HG03097 (cell line): ENCODE results near the gene ENO4.

Experiments
- ATAC-seq: cut with Tn5 transposase; IDR thresholded peaks from one replicate; pipeline ENCODE4 v1.9.1; 2021; ENCODE audit not compliant: unreplicated experiment, low FRiP score

ENO4 gene

DNA sequence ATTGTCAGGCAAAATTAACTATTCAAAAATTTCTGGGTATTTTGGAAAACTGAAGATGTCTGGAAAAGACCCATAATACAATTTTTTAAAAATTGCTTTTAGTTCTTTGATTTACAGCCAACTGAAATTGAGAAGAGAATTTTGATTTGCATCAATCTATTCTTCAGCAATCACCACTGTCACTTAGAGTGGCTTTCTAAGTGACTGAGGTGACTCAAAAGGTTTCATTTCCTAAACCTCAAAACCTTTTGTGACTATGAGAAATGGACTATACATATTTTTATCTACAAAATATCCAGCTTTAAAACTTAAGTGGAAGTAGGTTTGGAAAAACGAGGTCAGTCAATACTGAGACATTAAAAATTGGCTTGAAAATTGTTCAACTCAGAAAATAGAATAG, 60.0 kb downstream of the ENO4 start:
- no peak for ATAC-seq

DNA sequence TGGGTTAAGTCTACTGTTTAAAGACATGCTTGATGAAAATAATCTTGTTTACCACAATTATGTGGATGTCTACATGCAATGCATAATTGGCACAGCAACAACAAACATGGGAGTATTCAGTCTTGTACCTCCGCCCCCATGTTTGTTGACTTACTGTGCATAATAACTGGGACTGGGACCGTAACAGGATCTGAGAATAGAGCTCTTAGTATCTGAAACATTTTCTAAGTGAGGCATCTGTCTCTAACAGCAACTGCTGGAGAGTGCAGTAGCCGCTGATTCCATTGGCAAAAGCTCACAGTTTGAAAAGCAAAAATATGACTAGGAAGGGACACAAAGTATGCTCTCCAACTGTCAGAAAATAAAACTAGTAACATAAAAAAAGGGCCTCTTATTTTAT, 61.6 kb downstream of the ENO4 start:
- ATAC-seq: no peak

DNA sequence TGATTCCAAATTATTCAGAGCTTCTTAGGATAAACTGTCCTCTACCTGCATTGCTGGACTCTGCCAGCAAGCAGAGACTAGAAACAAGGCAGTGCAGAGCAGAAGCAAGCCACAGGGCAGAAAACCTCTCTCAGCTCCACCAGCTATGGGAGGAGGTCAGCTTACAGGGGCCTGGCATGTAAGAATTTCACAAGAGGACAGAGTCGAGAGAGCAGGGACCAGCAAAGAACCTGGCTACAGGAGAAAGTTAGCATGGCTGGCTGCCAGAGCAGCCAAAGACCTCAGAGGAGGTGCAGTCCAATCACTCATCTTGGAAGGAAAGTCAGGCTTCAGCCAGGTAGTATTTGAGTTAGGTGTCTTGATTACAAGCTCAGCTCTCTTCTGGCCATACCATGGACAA, 62.9 kb downstream of the ENO4 start:
- ATAC-seq: no peak

DNA sequence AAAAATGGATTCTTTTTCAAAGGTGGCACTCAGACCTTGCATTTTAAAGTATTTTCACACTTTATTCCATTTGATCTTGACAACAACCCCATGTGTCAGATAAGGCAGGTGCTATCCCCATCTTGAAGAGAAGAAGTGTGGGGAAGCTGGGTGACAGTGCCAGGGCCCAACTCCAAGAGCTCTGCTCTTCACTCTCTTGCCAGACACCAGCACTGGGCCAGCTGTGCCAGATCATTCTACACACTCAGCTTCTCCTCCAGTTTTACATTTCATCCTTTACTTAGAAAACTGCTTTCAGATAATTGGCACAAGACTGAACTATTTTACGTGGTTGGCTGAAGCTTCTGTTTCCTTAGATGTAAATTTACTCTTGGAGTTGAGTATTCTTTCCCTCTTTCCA, 64.4 kb downstream of the ENO4 start:
- ATAC-seq: no peak

DNA sequence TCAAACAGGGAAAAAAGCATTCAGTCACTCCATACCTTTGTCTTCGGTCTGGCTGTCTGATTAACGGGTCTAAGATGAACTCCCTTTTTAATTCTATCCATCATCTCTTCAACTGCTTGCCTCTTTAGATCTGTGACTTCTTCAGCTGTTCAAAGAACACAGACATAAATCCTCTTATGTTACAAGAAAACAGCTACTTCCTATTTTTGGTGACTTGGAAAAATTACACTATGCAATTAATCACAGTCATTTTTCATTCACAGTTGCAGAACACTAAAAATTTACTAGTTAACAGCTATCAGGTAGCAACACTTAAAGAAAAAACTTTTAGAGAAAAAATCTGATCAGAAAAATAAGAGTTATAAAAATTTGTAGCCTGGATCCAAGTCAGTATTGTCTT, 66.0 kb downstream of the ENO4 start:
- no peak for ATAC-seq

DNA sequence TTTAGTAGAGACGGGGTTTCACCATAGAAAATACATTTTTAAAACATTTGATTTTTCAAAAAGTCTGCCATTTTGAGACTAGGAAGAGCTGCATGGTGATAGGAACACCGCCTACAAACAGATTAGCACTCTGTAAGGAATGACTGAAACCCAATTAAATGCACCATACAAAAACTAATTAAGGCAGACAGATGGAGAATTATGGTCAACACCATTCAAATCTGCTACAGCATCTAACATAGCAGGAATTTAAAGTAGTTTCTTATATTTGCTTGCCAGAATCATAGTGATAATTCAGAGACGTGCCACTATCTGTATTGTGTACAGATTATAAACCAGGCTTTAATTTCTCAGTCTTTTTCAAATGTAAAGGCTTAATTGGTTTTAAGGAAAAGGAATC, 68.2 kb downstream of the ENO4 start:
- no peak for ATAC-seq

DNA sequence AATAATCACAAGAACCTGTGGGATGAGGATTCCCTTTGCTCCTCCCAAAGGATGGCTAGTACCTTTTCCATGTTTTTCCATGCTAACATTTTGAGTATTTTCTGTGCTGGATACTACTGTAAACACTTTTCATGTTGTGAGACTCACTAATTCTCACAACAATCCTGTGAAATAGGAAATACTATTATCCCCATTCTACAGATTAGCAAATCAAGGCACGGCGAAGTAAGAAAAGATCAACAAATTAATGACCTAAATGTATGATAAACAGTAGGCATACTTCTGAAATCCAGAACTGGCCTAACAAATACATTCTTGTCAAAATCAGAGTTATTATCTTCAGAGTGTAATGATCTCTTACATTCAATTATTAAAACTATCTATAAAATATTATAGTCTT, 69.3 kb downstream of the ENO4 start:
- no peak for ATAC-seq

DNA sequence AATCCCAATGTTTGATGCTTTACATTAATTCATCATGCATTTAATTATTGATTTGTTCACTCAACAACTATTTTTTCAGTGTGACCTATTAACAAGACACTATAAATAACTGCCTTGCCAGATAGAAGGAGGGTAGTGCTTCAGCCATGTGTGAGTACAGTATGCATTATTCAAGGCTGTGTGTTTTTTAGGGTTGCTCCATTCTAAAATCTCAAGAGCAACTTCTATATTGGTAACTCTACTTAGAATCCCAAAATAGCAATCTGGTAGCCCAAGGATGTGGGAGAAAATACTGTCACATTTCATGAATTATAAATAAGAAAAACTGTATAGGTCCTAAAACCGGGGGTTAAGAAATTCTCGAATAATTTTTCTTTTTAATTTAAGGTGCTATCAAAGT, 69.9 kb downstream of the ENO4 start:
- ATAC-seq: no peak

DNA sequence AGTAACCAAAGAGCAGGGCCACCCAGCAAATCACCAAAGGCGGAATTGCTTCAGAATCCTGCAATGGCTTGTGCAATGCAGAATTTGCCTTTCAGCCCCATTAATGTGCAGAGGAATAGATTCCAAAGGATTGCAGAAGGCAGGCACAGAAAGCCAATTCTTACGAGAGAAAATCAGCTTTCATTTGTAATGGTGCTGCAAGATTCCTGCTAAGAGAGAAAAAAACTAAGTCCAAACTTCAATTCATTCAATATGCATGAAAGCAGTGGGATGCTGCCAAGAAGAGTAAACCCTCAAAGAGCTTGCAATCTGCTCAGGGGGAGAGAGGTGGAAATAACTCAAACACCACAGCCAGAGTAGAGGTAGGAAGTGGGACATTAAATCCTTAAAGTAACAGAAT, 70.4 kb downstream of the ENO4 start:
- no peak for ATAC-seq

DNA sequence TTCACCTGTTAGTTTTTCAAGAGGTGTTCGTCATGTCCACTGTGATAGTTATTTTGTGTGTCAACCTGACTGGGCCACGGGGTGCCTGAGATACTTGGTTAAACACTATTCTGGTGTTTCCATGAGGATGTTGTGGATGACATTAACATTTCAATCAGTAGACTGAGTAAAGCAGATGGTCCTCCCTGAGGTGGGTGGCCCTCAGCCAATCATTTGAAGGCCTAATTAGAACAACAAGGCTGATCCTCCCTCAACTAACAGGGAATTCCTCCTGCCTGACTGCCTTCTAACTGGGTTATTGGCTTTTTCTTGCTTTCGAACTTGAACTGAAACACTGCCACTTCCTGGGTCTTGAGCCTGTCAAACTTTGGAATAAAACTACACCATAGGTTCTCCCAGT, 75.8 kb downstream of the ENO4 start:
- ATAC-seq: no peak

DNA sequence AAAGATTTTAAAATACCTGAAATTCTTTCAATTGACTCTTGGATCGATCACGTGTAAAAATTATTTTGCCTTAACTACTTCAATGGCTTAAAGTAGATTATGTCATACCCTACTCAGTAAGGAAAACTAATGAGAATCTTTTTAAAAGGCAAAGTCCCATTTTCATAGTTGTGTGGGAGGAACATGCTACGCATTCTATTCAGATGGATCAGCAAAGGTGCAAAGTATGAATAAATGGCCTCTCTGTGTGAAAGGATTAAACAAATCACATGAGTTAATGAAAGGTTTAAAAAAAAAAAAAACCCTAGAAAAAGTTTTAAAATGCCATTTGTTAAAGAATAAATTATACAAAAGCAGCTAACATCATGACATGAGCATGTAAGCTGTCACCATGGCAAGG, 77.1 kb downstream of the ENO4 start:
- ATAC-seq: no peak

DNA sequence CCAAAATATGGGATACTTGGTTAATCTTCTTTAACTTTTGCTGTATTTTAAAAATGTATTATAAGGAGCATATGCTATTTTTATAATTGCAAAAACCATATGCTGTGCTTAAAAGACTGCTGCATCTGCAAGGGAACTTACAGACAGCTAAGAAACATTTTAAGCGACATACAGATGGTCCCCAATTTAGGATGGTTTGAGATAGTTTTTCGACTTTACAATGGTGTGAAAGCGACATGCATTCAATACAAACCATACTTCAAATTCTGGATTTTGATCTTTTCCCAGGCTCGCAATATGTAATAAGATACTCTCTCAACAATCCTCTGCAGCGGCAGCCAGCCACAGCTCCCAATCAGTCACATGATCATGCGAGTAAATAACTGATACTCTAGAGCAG, 82.5 kb downstream of the ENO4 start:
- no peak for ATAC-seq
